ENCODE data around the gene UNC13C. TPM values are rescaled to one million over a fixed set of nuclear protein-coding genes. Genes with fewer than 3 reads are reported as not detected.

The UNC13C gene
- total RNA-seq, 1 donor from 2014 or later, result 0.22 TPM

- no peak for DNase-seq
- peaks cover 12% of the 10 kb centered on the region for H3K27me3 ChIP-seq (ENCODE audit: low read depth)
- H3K9me3 ChIP-seq (replicated peaks), result peaks cover 3% of the 10 kb centered on the region
- H3K4me1 ChIP-seq, result no peaks in the 10 kb centered on the region
- no peak overlapping the region for H3K27ac ChIP-seq (replicated peaks)
- TF ChIP-seq, protein P1, sequence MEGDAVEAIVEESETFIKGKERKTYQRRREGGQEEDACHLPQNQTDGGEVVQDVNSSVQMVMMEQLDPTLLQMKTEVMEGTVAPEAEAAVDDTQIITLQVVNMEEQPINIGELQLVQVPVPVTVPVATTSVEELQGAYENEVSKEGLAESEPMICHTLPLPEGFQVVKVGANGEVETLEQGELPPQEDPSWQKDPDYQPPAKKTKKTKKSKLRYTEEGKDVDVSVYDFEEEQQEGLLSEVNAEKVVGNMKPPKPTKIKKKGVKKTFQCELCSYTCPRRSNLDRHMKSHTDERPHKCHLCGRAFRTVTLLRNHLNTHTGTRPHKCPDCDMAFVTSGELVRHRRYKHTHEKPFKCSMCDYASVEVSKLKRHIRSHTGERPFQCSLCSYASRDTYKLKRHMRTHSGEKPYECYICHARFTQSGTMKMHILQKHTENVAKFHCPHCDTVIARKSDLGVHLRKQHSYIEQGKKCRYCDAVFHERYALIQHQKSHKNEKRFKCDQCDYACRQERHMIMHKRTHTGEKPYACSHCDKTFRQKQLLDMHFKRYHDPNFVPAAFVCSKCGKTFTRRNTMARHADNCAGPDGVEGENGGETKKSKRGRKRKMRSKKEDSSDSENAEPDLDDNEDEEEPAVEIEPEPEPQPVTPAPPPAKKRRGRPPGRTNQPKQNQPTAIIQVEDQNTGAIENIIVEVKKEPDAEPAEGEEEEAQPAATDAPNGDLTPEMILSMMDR (IDR thresholded peaks at IDR 0.05; ENCODE audit: borderline replicate concordance), result no peak
- H3K36me3 ChIP-seq, result no peaks in the 10 kb centered on the region
- intact Hi-C loops (cut with micrococcal nuclease), result no loop called here
- no peak overlapping the region for H3K4me3 ChIP-seq
Measured at GRCh38 chr15:53963801-53964200, 14.4 kb upstream of the UNC13C start.

DNA sequence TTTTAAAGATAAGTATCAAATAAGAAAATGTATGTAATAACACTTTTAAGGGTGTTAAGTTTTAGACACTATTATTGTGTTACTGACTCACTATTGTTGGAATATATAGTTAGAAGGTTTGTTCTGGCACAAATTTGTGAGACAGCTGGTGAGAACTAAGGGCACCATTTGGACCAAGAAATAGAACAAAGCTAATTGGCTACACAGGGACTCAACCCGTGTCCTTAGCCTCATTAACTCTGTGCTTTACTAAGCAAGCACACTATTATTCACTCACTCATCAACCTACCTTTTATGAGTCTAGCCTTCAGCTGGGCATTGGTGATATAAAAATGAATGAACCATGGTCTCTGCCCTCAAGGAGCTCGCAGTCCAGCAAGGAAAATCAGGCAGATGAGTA, 4.1 kb upstream of the UNC13C start:
- Histone ChIP-seq H3K36me3 (no peaks in the 10 kb centered on the region), H3K4me3 (no peak overlapping the region), H3K27ac (replicated peaks) (no peak overlapping the region), H3K27me3 (ENCODE audit: low read depth) (peaks cover 28% of the 10 kb centered on the region), H3K4me1 (no peaks in the 10 kb centered on the region), H3K9me3 (replicated peaks) (no peaks in the 10 kb centered on the region)
- intact Hi-C loops (cut with micrococcal nuclease), result no loop called here
- DNase-seq, result no peak
- TF ChIP-seq, protein P1 (IDR thresholded peaks at IDR 0.05; ENCODE audit: borderline replicate concordance), result no peak

DNA sequence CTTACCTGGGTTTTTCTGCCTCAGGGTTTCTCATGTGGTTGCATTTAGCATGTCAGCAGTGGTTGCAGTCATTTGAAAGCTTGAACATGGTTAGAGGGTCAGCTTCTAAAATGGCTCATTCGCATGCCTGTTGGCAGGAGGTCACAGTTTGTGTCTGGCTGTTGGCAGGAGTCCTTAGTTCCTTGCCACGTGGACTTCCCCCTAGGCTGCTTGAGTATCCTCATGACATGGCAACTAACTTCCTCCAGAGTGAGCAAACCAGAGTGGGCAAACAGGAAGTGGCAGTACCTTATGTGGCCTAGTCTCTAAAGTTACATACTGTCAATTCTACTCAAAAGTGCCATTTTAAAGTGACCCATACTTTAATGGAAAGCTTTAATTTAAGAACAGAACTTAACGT, 3.4 kb upstream of the UNC13C start:
- TF ChIP-seq, protein P1 (IDR thresholded peaks at IDR 0.05; ENCODE audit: borderline replicate concordance), result no peak
- Histone ChIP-seq H3K27me3 (ENCODE audit: low read depth) (peaks cover 35% of the 10 kb centered on the region), H3K36me3 (no peaks in the 10 kb centered on the region), H3K4me3 (no peak overlapping the region), H3K4me1 (no peaks in the 10 kb centered on the region), H3K27ac (replicated peaks) (no peak overlapping the region), H3K9me3 (replicated peaks) (no peaks in the 10 kb centered on the region)
- DNase-seq, result no peak
- intact Hi-C loops (cut with micrococcal nuclease), result no loop called here

DNA sequence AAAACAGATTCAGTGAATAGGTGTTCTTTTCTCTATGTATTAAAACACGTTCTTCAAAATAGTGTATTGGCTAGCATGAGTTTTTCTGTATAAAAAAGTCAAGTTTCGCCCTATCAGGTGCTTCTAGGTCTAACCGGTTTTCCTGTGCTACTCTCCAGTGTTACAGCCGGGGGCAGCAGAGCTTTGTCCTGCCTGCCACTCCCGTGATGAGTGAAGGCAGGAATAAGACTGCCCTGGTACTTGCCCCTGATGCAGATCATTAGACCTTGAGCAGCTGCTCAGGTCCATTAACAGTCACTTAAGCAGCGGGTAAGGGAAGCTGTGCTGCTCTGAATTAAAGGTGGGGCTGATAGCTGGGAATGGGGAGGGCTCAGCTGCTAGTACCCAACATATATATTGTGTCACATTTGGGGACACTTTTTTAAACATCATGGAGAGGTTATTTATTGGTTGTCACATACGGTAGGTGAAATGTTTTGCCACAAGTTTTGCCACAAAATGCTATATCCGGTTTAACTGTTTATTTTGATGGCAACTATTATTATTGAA, 1.3 kb upstream of the UNC13C start:
- Histone ChIP-seq H3K27me3 (ENCODE audit: low read depth) (peaks cover 40% of the 10 kb centered on the region), H3K36me3 (no peaks in the 10 kb centered on the region), H3K4me3 (no peak overlapping the region), H3K9me3 (replicated peaks) (no peaks in the 10 kb centered on the region), H3K27ac (replicated peaks) (no peak overlapping the region), H3K4me1 (no peaks in the 10 kb centered on the region)
- intact Hi-C loops (cut with micrococcal nuclease), result no loop called here
- DNase-seq, result no peak
- TF ChIP-seq, protein P1 (IDR thresholded peaks at IDR 0.05; ENCODE audit: borderline replicate concordance), result no peak

GRCh38 chr15:53979051-53979788, 979 bp downstream of the UNC13C start:
- H3K9me3 ChIP-seq (replicated peaks), result no peaks in the 10 kb centered on the region
- no peak overlapping the region for H3K27ac ChIP-seq (replicated peaks)
- DNase-seq, result no peak
- H3K36me3 ChIP-seq, result no peaks in the 10 kb centered on the region
- no peaks in the 10 kb centered on the region for H3K4me1 ChIP-seq
- intact Hi-C loops (cut with micrococcal nuclease), result no loop called here
- peaks cover 40% of the 10 kb centered on the region for H3K27me3 ChIP-seq (ENCODE audit: low read depth)
- H3K4me3 ChIP-seq, result peak overlapping the region; percentile 52
- TF ChIP-seq, protein P1 (IDR thresholded peaks at IDR 0.05; ENCODE audit: borderline replicate concordance), result no peak
